Ishikawa (cell line): ENCODE results near the gene AKAP9.

Source experiments
- CEBPB ChIP-seq: IDR thresholded peaks from 2 replicates; pipeline ENCODE4 v1.6.1; 2012
- CREB1 ChIP-seq: IDR thresholded peaks from 2 replicates; pipeline ENCODE4 v1.6.1; 2012; ENCODE audit warnings: low read depth
- EGR1 ChIP-seq: IDR thresholded peaks from 2 replicates; pipeline ENCODE4 v1.6.1; 2012
- EP300 ChIP-seq: IDR thresholded peaks from 2 replicates; pipeline ENCODE4 v1.6.1; 2012; ENCODE audit warnings: borderline replicate concordance
- FOXM1 ChIP-seq: IDR thresholded peaks from 2 replicates; pipeline ENCODE4 v1.6.1; 2012; ENCODE audit warnings: low read depth, borderline replicate concordance
- MAX ChIP-seq: IDR thresholded peaks from 2 replicates; pipeline ENCODE4 v1.6.1; 2012
- RAD21 ChIP-seq: IDR thresholded peaks from 2 replicates; pipeline ENCODE4 v1.6.1; 2012; ENCODE audit warnings: low read depth
- REST ChIP-seq: IDR thresholded peaks from 2 replicates; pipeline ENCODE4 v1.6.1; 2012; ENCODE audit warnings: low read depth, mild to moderate bottlenecking
- TAF1 ChIP-seq: IDR thresholded peaks from 2 replicates; pipeline ENCODE4 v1.6.1; 2012; ENCODE audit warnings: low read depth, mild to moderate bottlenecking
- TCF12 ChIP-seq: IDR thresholded peaks from 2 replicates; pipeline ENCODE4 v1.6.1; 2012; ENCODE audit warnings: low read depth
- TEAD4 ChIP-seq: IDR thresholded peaks from 2 replicates; pipeline ENCODE4 v1.6.1; 2012
- YY1 ChIP-seq: IDR thresholded peaks from 2 replicates; pipeline ENCODE4 v1.6.1; 2012; ENCODE audit warnings: low read depth
- ZBTB7A ChIP-seq: IDR thresholded peaks from 2 replicates; pipeline ENCODE4 v1.6.1; 2012; ENCODE audit warnings: low read depth
- TF ChIP-seq, protein P1 (sequence below): IDR thresholded peaks from 2 replicates; pipeline ENCODE4 v1.6.1; 2012

DNA sequence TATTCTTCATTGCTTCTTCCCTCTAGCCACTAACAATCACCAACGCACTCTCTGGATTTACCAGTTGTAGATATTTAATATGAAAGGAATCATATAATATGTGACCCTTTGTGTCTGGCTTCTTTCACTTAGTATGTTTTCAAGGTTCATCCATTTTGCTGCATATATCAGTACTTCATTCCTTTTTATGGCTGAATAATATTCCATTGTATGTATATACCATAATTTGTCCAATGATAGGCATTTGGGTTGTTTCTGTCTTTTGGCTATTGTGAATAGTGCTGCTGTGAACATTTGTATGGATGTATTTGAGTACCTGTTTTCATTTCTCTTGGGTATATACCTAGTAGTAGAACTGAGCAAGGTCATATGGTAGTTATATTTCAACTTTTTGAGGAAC lies 7.3 kb downstream of the AKAP9 start:
- TF ChIP-seq FOXM1, result no peak
- TF ChIP-seq TAF1, result no peak
- no peak for TF ChIP-seq REST
- no peak for TF ChIP-seq CEBPB
- TF ChIP-seq TCF12, result no peak
- TF ChIP-seq EP300, result no peak
- TF ChIP-seq MAX, result no peak
- TF ChIP-seq CREB1, result no peak
- no peak for TF ChIP-seq RAD21
- TF ChIP-seq, protein P1, sequence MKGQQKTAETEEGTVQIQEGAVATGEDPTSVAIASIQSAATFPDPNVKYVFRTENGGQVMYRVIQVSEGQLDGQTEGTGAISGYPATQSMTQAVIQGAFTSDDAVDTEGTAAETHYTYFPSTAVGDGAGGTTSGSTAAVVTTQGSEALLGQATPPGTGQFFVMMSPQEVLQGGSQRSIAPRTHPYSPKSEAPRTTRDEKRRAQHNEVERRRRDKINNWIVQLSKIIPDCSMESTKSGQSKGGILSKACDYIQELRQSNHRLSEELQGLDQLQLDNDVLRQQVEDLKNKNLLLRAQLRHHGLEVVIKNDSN, result no peak
- TF ChIP-seq ZBTB7A, result no peak
- TF ChIP-seq YY1, result no peak
- TF ChIP-seq EGR1, result no peak
- no peak for TF ChIP-seq TEAD4
